BLaER1 (cell line): ENCODE data around the gene HEPACAM.
A peak's percentile ranks its signal among the peaks of the same experiment; 100 is the strongest.

Experiments used
- H3K27ac ChIP-seq: shearing (Covaris generic); formaldehyde crosslinking; 2 replicates; pipeline ENCODE4 v1.8.1; 2022
- H3K27me3 ChIP-seq: shearing (Covaris generic); formaldehyde crosslinking; 2 replicates; pipeline ENCODE4 v1.8.1; 2022
- H3K36me3 ChIP-seq: shearing (Covaris generic); formaldehyde crosslinking; 2 replicates; pipeline ENCODE4 v1.8.1; 2022
- H3K4me1 ChIP-seq: shearing (Covaris generic); formaldehyde crosslinking; 2 replicates; pipeline ENCODE4 v1.8.1; 2022
- H3K4me2 ChIP-seq: shearing (Covaris generic); formaldehyde crosslinking; 2 replicates; pipeline ENCODE4 v1.8.1; 2022
- H3K4me3 ChIP-seq: shearing (Covaris generic); formaldehyde crosslinking; 2 replicates; pipeline ENCODE4 v1.8.1; 2022
- H3K9ac ChIP-seq: shearing (Covaris generic); formaldehyde crosslinking; 2 replicates; pipeline ENCODE4 v1.8.1; 2022
- H3K9me3 ChIP-seq: shearing (Covaris generic); formaldehyde crosslinking; 2 replicates; pipeline ENCODE4 v1.8.1; 2022
- H4K20me1 ChIP-seq: shearing (Covaris generic); formaldehyde crosslinking; 2 replicates; pipeline ENCODE4 v1.8.1; 2022
- Cebpa-rat ChIP-seq: shearing (Covaris generic); IDR thresholded peaks from 2 replicates; pipeline ENCODE4 v1.8.1; 2022

The HEPACAM gene

GRCh38 chr11:124923296-124923695 is 12.6 kb downstream of the HEPACAM start:
- no peak overlapping the region for H3K4me3 ChIP-seq
- peaks cover 17% of the 10 kb centered on the region for H3K4me1 ChIP-seq
- no peaks in the 10 kb centered on the region for H3K36me3 ChIP-seq
- TF ChIP-seq Cebpa-rat, result no peak
- no peak overlapping the region for H3K9ac ChIP-seq
- H3K27me3 ChIP-seq, result peaks cover 6% of the 10 kb centered on the region
- no peaks in the 10 kb centered on the region for H4K20me1 ChIP-seq
- peaks cover 5% of the 10 kb centered on the region for H3K9me3 ChIP-seq
- no peak overlapping the region for H3K4me2 ChIP-seq
- no peak overlapping the region for H3K27ac ChIP-seq

GRCh38 chr11:124922831-124923230 is 13.0 kb downstream of the HEPACAM start:
- Histone ChIP-seq H3K27me3 (peaks cover 6% of the 10 kb centered on the region), H3K9ac (no peak overlapping the region), H3K4me2 (no peak overlapping the region), H3K4me3 (no peak overlapping the region), H3K36me3 (no peaks in the 10 kb centered on the region), H3K9me3 (peaks cover 5% of the 10 kb centered on the region), H4K20me1 (no peaks in the 10 kb centered on the region), H3K4me1 (peaks cover 17% of the 10 kb centered on the region), H3K27ac (no peak overlapping the region)
- TF ChIP-seq Cebpa-rat, result no peak

- H3K36me3 ChIP-seq, result no peaks in the 10 kb centered on the region
- no peak overlapping the region for H3K27ac ChIP-seq
- H3K4me2 ChIP-seq, result peak overlapping the region; percentile 78
- peak overlapping the region; percentile 48 for H3K4me3 ChIP-seq
- H3K9me3 ChIP-seq, result peaks cover 5% of the 10 kb centered on the region
- H3K4me1 ChIP-seq, result peaks cover 17% of the 10 kb centered on the region
- H3K27me3 ChIP-seq, result peaks cover 6% of the 10 kb centered on the region
- no peak for TF ChIP-seq Cebpa-rat
- no peak overlapping the region for H3K9ac ChIP-seq
- no peaks in the 10 kb centered on the region for H4K20me1 ChIP-seq
Measured at GRCh38 chr11:124920870-124921609, 14.8 kb downstream of the HEPACAM start.

- Histone ChIP-seq H4K20me1 (no peaks in the 10 kb centered on the region), H3K9me3 (peaks cover 5% of the 10 kb centered on the region), H3K9ac (no peak overlapping the region), H3K27ac (no peak overlapping the region), H3K4me3 (peak overlapping the region; percentile 48), H3K27me3 (peaks cover 6% of the 10 kb centered on the region), H3K36me3 (no peaks in the 10 kb centered on the region), H3K4me2 (peak overlapping the region; percentile 78), H3K4me1 (peaks cover 17% of the 10 kb centered on the region)
- no peak for TF ChIP-seq Cebpa-rat
Measured at GRCh38 chr11:124920356-124920755, 15.5 kb downstream of the HEPACAM start.

GRCh38 chr11:124919898-124920297 is 15.9 kb downstream of the HEPACAM start:
- no peak for TF ChIP-seq Cebpa-rat

GRCh38 chr11:124918950-124919349 is 16.9 kb downstream of the HEPACAM start, which contains the start of gene HEPN1:
TSS of gene HEPN1 (plus strand) at chr11:124919250.
- peaks cover 6% of the 10 kb centered on the region; the same call in 1 of the 2 replicates for H3K27me3 ChIP-seq

More at GRCh38 chr11:124919898-124920297, 15.9 kb downstream of the HEPACAM start:
- Histone ChIP-seq H3K27ac (no peak overlapping the region), H3K36me3 (no peaks in the 10 kb centered on the region), H3K4me3 (no peak overlapping the region), H3K27me3 (peaks cover 6% of the 10 kb centered on the region), H3K9me3 (peaks cover 5% of the 10 kb centered on the region), H3K4me2 (peak overlapping the region; percentile 78), H4K20me1 (no peaks in the 10 kb centered on the region), H3K4me1 (peaks cover 17% of the 10 kb centered on the region), H3K9ac (no peak overlapping the region)

GRCh38 chr11:124917115-124917637 is 18.7 kb downstream of the HEPACAM start:
- Histone ChIP-seq H3K36me3 (no peaks in the 10 kb centered on the region), H3K27me3 (peaks cover 6% of the 10 kb centered on the region; the same call in 1 of the 2 replicates), H3K9me3 (peaks cover 16% of the 10 kb centered on the region), H3K4me1 (peaks cover 17% of the 10 kb centered on the region), H3K4me3 (no peak overlapping the region), H3K9ac (no peak overlapping the region), H3K4me2 (no peak overlapping the region), H4K20me1 (no peaks in the 10 kb centered on the region), H3K27ac (no peak overlapping the region)
- no peak for TF ChIP-seq Cebpa-rat

More at GRCh38 chr11:124918950-124919349, 16.9 kb downstream of the HEPACAM start, which contains the start of gene HEPN1:
- H3K27ac ChIP-seq, result no peak within 1 kb of the TSS
- no peak for TF ChIP-seq Cebpa-rat
- no peak within 1 kb of the TSS for H3K4me3 ChIP-seq
- no peaks in the 10 kb centered on the region for H4K20me1 ChIP-seq
- peaks cover 5% of the 10 kb centered on the region for H3K9me3 ChIP-seq
- H3K4me2 ChIP-seq, result peak within 1 kb of the TSS; percentile 78
- H3K36me3 ChIP-seq, result no peaks in the 10 kb centered on the region
- H3K4me1 ChIP-seq, result peaks cover 17% of the 10 kb centered on the region
- H3K9ac ChIP-seq, result no peak within 1 kb of the TSS

- Histone ChIP-seq H3K4me2 (no peak overlapping the region), H3K9ac (no peak overlapping the region), H3K27me3 (peaks cover 4% of the 10 kb centered on the region; the same call in 1 of the 2 replicates), H3K4me3 (no peak overlapping the region), H3K4me1 (peaks cover 16% of the 10 kb centered on the region), H3K36me3 (no peaks in the 10 kb centered on the region), H3K9me3 (peaks cover 24% of the 10 kb centered on the region), H4K20me1 (no peaks in the 10 kb centered on the region), H3K27ac (no peak overlapping the region)
- no peak for TF ChIP-seq Cebpa-rat
Measured at GRCh38 chr11:124916370-124916710, 19.5 kb downstream of the HEPACAM start.

- Histone ChIP-seq H3K4me1 (peaks cover 10% of the 10 kb centered on the region), H3K4me3 (no peak overlapping the region), H3K9ac (no peak overlapping the region), H3K27me3 (no peaks in the 10 kb centered on the region), H3K9me3 (peaks cover 25% of the 10 kb centered on the region), H3K4me2 (no peak overlapping the region), H3K27ac (no peak overlapping the region), H3K36me3 (no peaks in the 10 kb centered on the region), H4K20me1 (no peaks in the 10 kb centered on the region)
- TF ChIP-seq Cebpa-rat, result no peak
Measured at GRCh38 chr11:124915541-124916369, 20.1 kb downstream of the HEPACAM start.
